RWPE1 (cell line): Measurements from ENCODE around the gene GPR37.

Experiments used
- CTCF ChIA-PET: fragments of 350-600 bp; sonication (Branson Sonifier 250); formaldehyde crosslinking; extraction: SDS; loops from one replicate; lab custom pipeline; 2021; lab: Yijun Ruan, JAX
- POLR2A ChIA-PET: fragments of 400-600 bp; formaldehyde crosslinking; extraction: SDS; loops from one replicate; lab custom pipeline; 2020; ENCODE audit warnings: antibody characterized with exemption; ENCODE audit not compliant: low non-redundant PET; lab: Yijun Ruan, JAX
- DNase-seq: peaks from one replicate; pipeline ENCODE4 v3.0.0; 2012; ENCODE audit warnings: low spot score
- H3K27ac ChIP-seq: fragments of 450-650 bp; 2 replicates; pipeline ENCODE4 v1.5.1; 2017
- TF ChIP-seq, protein P1 (sequence below): fragments of 450-650 bp; conservative IDR thresholded peaks from 2 replicates; pipeline ENCODE4 v1.5.1; 2017; ENCODE audit warnings: low read depth, mild to moderate bottlenecking

The GPR37 gene

GRCh38 chr7:124792002-124792401, 26.4 kb upstream of the GPR37 start:
- TF ChIP-seq, protein P1, sequence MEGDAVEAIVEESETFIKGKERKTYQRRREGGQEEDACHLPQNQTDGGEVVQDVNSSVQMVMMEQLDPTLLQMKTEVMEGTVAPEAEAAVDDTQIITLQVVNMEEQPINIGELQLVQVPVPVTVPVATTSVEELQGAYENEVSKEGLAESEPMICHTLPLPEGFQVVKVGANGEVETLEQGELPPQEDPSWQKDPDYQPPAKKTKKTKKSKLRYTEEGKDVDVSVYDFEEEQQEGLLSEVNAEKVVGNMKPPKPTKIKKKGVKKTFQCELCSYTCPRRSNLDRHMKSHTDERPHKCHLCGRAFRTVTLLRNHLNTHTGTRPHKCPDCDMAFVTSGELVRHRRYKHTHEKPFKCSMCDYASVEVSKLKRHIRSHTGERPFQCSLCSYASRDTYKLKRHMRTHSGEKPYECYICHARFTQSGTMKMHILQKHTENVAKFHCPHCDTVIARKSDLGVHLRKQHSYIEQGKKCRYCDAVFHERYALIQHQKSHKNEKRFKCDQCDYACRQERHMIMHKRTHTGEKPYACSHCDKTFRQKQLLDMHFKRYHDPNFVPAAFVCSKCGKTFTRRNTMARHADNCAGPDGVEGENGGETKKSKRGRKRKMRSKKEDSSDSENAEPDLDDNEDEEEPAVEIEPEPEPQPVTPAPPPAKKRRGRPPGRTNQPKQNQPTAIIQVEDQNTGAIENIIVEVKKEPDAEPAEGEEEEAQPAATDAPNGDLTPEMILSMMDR: no peak
- DNase-seq: no peak
- POLR2A ChIA-PET: no interaction called here
- CTCF ChIA-PET: no interaction called here
- no peak overlapping the region for H3K27ac ChIP-seq

DNA sequence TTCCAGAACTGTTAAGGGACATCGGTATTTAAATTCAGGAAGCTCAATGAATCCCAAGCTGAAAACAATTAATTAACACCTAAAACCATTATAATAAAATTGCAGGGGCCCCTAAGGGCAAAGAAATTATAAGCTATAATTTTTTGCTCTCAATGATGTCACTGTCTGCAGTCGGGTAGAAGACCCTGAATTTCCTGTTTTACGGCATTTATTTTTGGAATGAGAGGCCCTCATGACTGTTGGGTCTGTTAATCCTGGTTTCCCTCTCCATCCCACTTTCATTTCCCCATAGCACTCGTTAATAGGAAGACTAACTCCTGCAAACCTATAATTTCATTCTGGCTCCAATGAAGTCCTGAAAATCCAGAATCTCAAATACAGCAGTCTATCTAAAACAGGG, 25.8 kb upstream of the GPR37 start:
- POLR2A ChIA-PET: no interaction called here
- CTCF ChIA-PET: no interaction called here
- no peak overlapping the region for H3K27ac ChIP-seq
- no peak for DNase-seq
- TF ChIP-seq, protein P1: no peak

DNA sequence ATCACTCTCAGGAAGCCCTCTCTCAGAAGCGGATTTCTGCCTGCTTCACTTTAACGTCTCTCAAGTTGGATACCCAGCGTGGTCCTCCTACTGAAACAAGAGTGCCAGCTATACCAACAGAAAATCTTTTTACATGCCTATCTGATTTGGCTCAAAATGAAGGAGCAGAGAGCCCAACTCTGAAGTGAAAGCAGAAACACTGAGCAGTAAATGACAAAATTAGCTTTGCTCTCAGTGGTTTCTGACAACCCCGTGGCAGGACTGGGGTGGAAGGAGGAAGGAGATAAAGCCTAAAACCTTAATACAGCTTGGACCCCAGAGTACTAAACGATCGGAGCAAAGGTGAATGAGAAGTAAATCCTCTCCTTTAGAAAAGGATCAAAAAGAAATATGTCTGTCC, 25.1 kb upstream of the GPR37 start:
- TF ChIP-seq, protein P1: no peak
- CTCF ChIA-PET: no interaction called here
- H3K27ac ChIP-seq: no peak overlapping the region
- POLR2A ChIA-PET: no interaction called here
- no peak for DNase-seq

GRCh38 chr7:124785994-124786393, 20.4 kb upstream of the GPR37 start:
- H3K27ac ChIP-seq: no peak overlapping the region
- POLR2A ChIA-PET: no interaction called here
- TF ChIP-seq, protein P1: no peak
- DNase-seq: no peak
- CTCF ChIA-PET: interaction anchor here (0.8 kb wide), 1 partner anchor 712 kb away, joined by 3 read pairs; no protein-coding TSS in a partner anchor

DNA sequence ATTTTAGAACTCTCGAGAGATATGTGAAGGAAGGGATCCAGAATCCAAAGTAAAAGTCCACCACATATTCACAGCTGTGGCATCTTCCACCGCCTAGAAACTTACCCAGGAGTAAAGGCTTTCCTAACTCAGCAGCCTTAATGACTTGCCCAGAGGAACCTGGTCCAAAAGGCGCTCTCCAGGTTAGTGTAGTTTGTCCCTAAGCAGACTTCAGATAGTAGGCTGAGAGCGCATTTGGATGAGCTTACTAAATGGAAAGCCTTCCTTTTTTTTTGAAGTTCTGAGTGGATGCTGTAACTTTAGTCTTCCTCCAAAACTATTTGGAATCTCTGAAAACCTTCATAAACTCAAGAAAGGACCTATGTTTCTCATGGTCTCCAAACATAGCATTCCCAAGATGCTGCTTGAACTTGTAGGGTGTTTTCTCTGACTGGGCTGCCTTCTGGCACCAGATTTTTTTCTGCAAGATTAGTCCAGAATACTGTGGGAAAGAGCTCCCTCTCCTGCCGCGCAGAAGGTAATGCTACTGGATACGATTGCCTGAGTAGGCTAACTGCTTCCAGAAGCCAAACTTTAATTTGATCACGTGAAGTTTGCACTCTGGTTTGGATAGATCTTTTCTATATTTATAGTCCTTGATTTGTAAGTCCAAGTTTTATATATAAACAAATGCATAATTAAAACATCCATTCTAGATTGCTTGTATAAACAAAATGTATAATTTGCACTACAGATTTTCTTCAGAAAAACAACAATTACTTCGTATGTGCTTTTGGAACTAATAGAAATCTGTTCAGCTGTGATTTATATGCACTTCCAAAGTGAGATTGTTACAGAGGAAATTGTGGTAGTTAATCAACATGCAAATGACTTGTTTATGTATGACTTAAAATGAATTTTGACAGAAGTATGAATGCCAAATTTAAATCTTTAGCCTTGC, 19.6 kb upstream of the GPR37 start:
- ChIA-PET CTCF (interaction anchor here (0.5 to 2.1 kb wide), 8 partner anchors 20 to 711 kb away, joined by 3 to 6 read pairs (median 3); partner anchors contain the start of gene GPR37), POLR2A (no interaction called here)
- peak; percentile 34 for DNase-seq
- TF ChIP-seq, protein P1: peak; percentile 86
- H3K27ac ChIP-seq: no peak overlapping the region

- TF ChIP-seq, protein P1: no peak
- no peak overlapping the region for H3K27ac ChIP-seq
- POLR2A ChIA-PET: no interaction called here
- CTCF ChIA-PET: interaction anchor here (2.1 kb wide), 1 partner anchor 612 kb away, joined by 6 read pairs; no protein-coding TSS in a partner anchor
- DNase-seq: no peak
These were observed 17.7 kb upstream of the GPR37 start for GRCh38 chr7:124783271-124783670.
